ENCODE results near the gene HOXB6. TPM values are rescaled to one million over a fixed set of nuclear protein-coding genes. Genes with fewer than 3 reads are reported as not detected.

The HOXB6 gene
- total and polyA plus RNA-seq, 7 experiments from 2014 or later, result 0.34 TPM; not detected in 6

- H3K4me1 Mint-ChIP-seq, result peaks cover 0 to 21% (median 11%) of the 10 kb centered on the region in 7 donors
- H3K9me3 Mint-ChIP-seq, result peaks cover 0 to 1% (median 0%) of the 10 kb centered on the region in 11 donors
- Histone ChIP-seq H3K27me3 (ENCODE audit: control insufficient read depth in 2 of 2, insufficient read depth in 2 of 2, low read length in 2 of 2) (peaks cover 0 to 4% of the 10 kb centered on the region in 2 donors), H3K4me1 (ENCODE audit: control insufficient read depth in 2 of 2, insufficient read depth in 2 of 2, low read length in 2 of 2) (no peaks in the 10 kb centered on the region), H3K27ac (ENCODE audit: low read depth, low read length) (no peak overlapping the region), H3K36me3 (ENCODE audit: control insufficient read depth in 2 of 3, insufficient read depth in 3 of 3, low read length in 3 of 3) (no peaks in the 10 kb centered on the region), H3K4me3 (ENCODE audit: low read length) (no peak overlapping the region), H3K9me3 (ENCODE audit: control insufficient read depth in 2 of 3, low read length in 3 of 3) (no peaks in the 10 kb centered on the region)
- peak overlapping the region in 5 of 10 donors; percentile 14 to 52 (median 33) for H3K4me3 Mint-ChIP-seq
- no peak for ATAC-seq
- CTCF ChIA-PET, result no interaction called here
- peaks cover 0 to 16% (median 0%) of the 10 kb centered on the region in 5 donors for H3K36me3 Mint-ChIP-seq
- peaks cover 9 to 36% (median 17%) of the 10 kb centered on the region in 5 donors for H3K27me3 Mint-ChIP-seq
- intact Hi-C loops (cut with micrococcal nuclease), result no loop called here
- no peak for DNase-seq
- POLR2A ChIA-PET, result interaction anchor here (2.3 kb wide), 1 partner anchor 10 kb away, joined by 7 read pairs; no protein-coding TSS in a partner anchor
- no peak overlapping the region for H3K27ac Mint-ChIP-seq
Observed at GRCh38 chr17:48565022-48565554, 39.7 kb downstream of the HOXB6 start.

DNA sequence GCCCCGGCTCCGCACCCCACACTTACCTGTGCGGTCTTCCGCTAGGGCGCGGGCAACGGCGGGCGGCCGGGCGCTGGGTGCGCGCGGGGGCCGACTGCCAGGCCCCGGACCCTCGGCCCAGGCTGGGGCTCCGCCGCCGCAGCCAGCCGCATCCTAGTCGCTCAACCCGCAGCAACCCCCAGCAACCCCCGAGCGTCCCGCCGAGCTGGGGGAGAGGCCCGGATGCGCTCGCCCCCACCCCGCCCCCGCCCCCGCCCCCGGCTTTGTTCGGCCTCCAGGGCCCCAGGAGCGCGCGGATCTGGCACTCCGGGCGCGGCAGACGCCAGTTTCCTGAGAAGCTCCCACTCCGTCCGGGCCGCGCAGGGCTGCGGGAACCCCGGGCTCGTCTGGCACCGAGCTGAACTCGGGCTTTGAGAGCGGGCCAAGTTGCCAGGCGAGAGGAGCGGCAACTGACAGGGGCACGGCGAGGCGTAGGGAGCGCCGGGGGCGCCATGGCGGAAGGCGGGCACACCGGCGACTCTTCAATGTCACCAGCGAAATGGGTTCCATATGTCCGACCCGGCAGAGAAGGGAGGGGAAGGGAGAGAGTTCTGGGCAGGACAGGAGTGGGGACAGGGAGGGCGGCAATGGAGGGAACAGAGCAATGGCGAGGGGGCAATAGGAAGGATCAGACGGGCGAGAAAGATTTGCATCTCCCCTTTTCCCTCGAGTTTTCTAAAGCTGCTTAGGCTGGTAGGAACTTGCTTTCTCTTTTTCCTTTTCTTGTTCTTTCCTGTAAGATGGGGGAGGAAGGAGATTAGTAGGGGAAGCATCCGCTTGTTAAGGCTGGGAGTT is 40.4 kb downstream of the HOXB6 start:
- Mint-ChIP-seq H3K27ac (no peak overlapping the region), H3K9me3 (peaks cover 0 to 1% (median 0%) of the 10 kb centered on the region in 11 donors), H3K27me3 (peaks cover 9 to 34% (median 12%) of the 10 kb centered on the region in 5 donors), H3K36me3 (peaks cover 0 to 16% (median 0%) of the 10 kb centered on the region in 5 donors), H3K4me1 (peaks cover 0 to 21% (median 11%) of the 10 kb centered on the region in 7 donors), H3K4me3 (peak overlapping the region in 6 of 10 donors; percentile 14 to 54 (median 42))
- no peak for DNase-seq
- no peak overlapping the region for H3K27ac ChIP-seq (ENCODE audit: low read depth, low read length)
- H3K27me3 ChIP-seq (ENCODE audit: control insufficient read depth in 2 of 2, insufficient read depth in 2 of 2, low read length in 2 of 2), result peaks cover 0 to 4% of the 10 kb centered on the region in 2 donors
- ChIA-PET CTCF (no interaction called here), POLR2A (no interaction called here)
- H3K4me3 ChIP-seq (ENCODE audit: low read length), result no peak overlapping the region
- no peaks in the 10 kb centered on the region for H3K4me1 ChIP-seq (ENCODE audit: control insufficient read depth in 2 of 2, insufficient read depth in 2 of 2, low read length in 2 of 2)
- H3K36me3 ChIP-seq (ENCODE audit: control insufficient read depth in 2 of 3, insufficient read depth in 3 of 3, low read length in 3 of 3), result no peaks in the 10 kb centered on the region
- ATAC-seq, result peak; percentile 14
- H3K9me3 ChIP-seq (ENCODE audit: control insufficient read depth in 2 of 3, low read length in 3 of 3), result no peaks in the 10 kb centered on the region
- intact Hi-C loops (cut with micrococcal nuclease), result no loop called here

DNA sequence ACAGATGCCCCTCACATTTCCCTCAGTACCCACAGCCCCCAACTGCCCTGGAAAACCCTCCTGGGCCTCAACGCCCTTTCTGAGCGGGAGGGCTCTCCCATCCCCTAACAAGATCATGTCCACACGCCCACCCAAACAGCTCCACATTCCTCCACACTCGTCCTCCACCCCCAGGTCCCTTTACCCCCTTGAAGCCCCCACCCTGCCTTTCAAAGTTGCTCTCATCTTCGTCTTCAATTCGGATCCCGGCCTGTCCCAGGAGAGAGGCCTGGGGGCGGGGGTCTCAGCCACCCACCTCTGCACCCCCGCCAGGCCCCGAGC is 41.0 kb downstream of the HOXB6 start:
- Mint-ChIP-seq H3K4me1 (peaks cover 0 to 16% (median 8%) of the 10 kb centered on the region in 7 donors), H3K9me3 (peaks cover 0 to 1% (median 0%) of the 10 kb centered on the region in 11 donors), H3K27ac (peak overlapping the region in 1 of 9 donors; percentile 37), H3K36me3 (peaks cover 0 to 14% (median 0%) of the 10 kb centered on the region in 5 donors), H3K4me3 (peak overlapping the region in 6 of 10 donors; percentile 12 to 54 (median 48)), H3K27me3 (peaks cover 9 to 39% (median 12%) of the 10 kb centered on the region in 5 donors)
- no peak for DNase-seq
- no peaks in the 10 kb centered on the region for H3K9me3 ChIP-seq (ENCODE audit: control insufficient read depth in 2 of 3, low read length in 3 of 3)
- H3K4me1 ChIP-seq (ENCODE audit: control insufficient read depth in 2 of 2, insufficient read depth in 2 of 2, low read length in 2 of 2), result no peaks in the 10 kb centered on the region
- ChIA-PET POLR2A (interaction anchor here (1.1 kb wide), 1 partner anchor 17 kb away, joined by 3 read pairs; no protein-coding TSS in a partner anchor), CTCF (no interaction called here)
- H3K4me3 ChIP-seq (ENCODE audit: low read length), result no peak overlapping the region
- H3K27me3 ChIP-seq (ENCODE audit: control insufficient read depth in 2 of 2, insufficient read depth in 2 of 2, low read length in 2 of 2), result peaks cover 0 to 1% of the 10 kb centered on the region in 2 donors
- no peak overlapping the region for H3K27ac ChIP-seq (ENCODE audit: low read depth, low read length)
- intact Hi-C loops (cut with micrococcal nuclease), result no loop called here
- H3K36me3 ChIP-seq (ENCODE audit: control insufficient read depth in 2 of 3, insufficient read depth in 3 of 3, low read length in 3 of 3), result no peaks in the 10 kb centered on the region
- no peak for ATAC-seq

DNA sequence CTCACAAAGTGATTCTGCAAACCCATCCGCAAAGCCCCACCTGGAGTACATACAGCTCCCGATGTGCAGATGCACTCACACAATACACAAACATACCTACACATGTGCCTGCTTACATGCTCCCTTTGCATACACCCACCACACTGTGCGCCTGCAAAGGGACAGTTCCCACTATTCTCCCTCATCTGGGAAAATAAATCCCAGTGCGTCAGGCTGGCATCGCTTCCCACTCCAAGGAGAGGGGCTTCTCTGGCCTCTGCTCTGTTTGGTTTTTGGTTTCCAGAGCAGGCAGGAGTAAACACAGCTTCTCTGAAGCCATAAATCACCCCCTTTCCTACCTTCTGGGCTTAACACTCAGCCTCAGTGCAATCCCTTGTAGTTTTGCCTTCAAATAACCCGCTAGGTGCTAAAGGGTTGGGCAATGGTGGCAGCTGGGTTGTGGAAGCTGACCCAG is 41.4 kb downstream of the HOXB6 start:
- Histone ChIP-seq H3K27me3 (ENCODE audit: control insufficient read depth in 2 of 2, insufficient read depth in 2 of 2, low read length in 2 of 2) (no peaks in the 10 kb centered on the region), H3K27ac (ENCODE audit: low read depth, low read length) (no peak overlapping the region), H3K9me3 (ENCODE audit: control insufficient read depth in 2 of 3, low read length in 3 of 3) (no peaks in the 10 kb centered on the region), H3K36me3 (ENCODE audit: control insufficient read depth in 2 of 3, insufficient read depth in 3 of 3, low read length in 3 of 3) (no peaks in the 10 kb centered on the region), H3K4me1 (ENCODE audit: control insufficient read depth in 2 of 2, insufficient read depth in 2 of 2, low read length in 2 of 2) (no peaks in the 10 kb centered on the region), H3K4me3 (ENCODE audit: low read length) (no peak overlapping the region)
- intact Hi-C loops (cut with micrococcal nuclease), result no loop called here
- Mint-ChIP-seq H3K27ac (peak overlapping the region in 1 of 9 donors; percentile 37), H3K4me1 (peaks cover 0 to 15% (median 3%) of the 10 kb centered on the region in 7 donors), H3K9me3 (peaks cover 0 to 1% (median 0%) of the 10 kb centered on the region in 11 donors), H3K4me3 (peak overlapping the region in 5 of 10 donors; percentile 36 to 54 (median 48)), H3K36me3 (peaks cover 0 to 13% (median 0%) of the 10 kb centered on the region in 5 donors), H3K27me3 (peaks cover 9 to 44% (median 14%) of the 10 kb centered on the region in 5 donors)
- no peak for ATAC-seq
- POLR2A ChIA-PET, result interaction anchor here (1.1 kb wide), 1 partner anchor 16 kb away, joined by 3 read pairs; no protein-coding TSS in a partner anchor
- no peak for DNase-seq
- CTCF ChIA-PET, result no interaction called here

GRCh38 chr17:48562934-48563333 is 41.9 kb downstream of the HOXB6 start:
- Mint-ChIP-seq H3K27me3 (peaks cover 9 to 48% (median 17%) of the 10 kb centered on the region in 5 donors), H3K27ac (no peak overlapping the region), H3K4me3 (no peak overlapping the region), H3K4me1 (peaks cover 0 to 15% (median 0%) of the 10 kb centered on the region in 7 donors), H3K36me3 (peaks cover 0 to 10% (median 0%) of the 10 kb centered on the region in 5 donors), H3K9me3 (peaks cover 0 to 1% (median 0%) of the 10 kb centered on the region in 11 donors)
- ATAC-seq, result no peak
- Histone ChIP-seq H3K4me1 (ENCODE audit: control insufficient read depth in 2 of 2, insufficient read depth in 2 of 2, low read length in 2 of 2) (no peaks in the 10 kb centered on the region), H3K27ac (ENCODE audit: low read depth, low read length) (no peak overlapping the region), H3K27me3 (ENCODE audit: control insufficient read depth in 2 of 2, insufficient read depth in 2 of 2, low read length in 2 of 2) (no peaks in the 10 kb centered on the region), H3K36me3 (ENCODE audit: control insufficient read depth in 2 of 3, insufficient read depth in 3 of 3, low read length in 3 of 3) (no peaks in the 10 kb centered on the region), H3K9me3 (ENCODE audit: control insufficient read depth in 2 of 3, low read length in 3 of 3) (no peaks in the 10 kb centered on the region), H3K4me3 (ENCODE audit: low read length) (no peak overlapping the region)
- intact Hi-C loops (cut with micrococcal nuclease), result no loop called here
- DNase-seq, result no peak
- ChIA-PET CTCF (no interaction called here), POLR2A (interaction anchor here (1.1 kb wide), 1 partner anchor 16 kb away, joined by 3 read pairs; no protein-coding TSS in a partner anchor)

GRCh38 chr17:48561884-48562810 is 42.6 kb downstream of the HOXB6 start:
- Mint-ChIP-seq H3K36me3 (peaks cover 0 to 10% (median 0%) of the 10 kb centered on the region in 5 donors), H3K4me1 (peaks cover 0 to 15% (median 0%) of the 10 kb centered on the region in 7 donors), H3K27ac (no peak overlapping the region), H3K4me3 (peak overlapping the region in 1 of 10 donors; percentile 54), H3K9me3 (peaks cover 0 to 1% (median 0%) of the 10 kb centered on the region in 11 donors), H3K27me3 (peaks cover 9 to 52% (median 18%) of the 10 kb centered on the region in 5 donors)
- H3K27me3 ChIP-seq (ENCODE audit: control insufficient read depth in 2 of 2, insufficient read depth in 2 of 2, low read length in 2 of 2), result no peaks in the 10 kb centered on the region
- no peak overlapping the region for H3K27ac ChIP-seq (ENCODE audit: low read depth, low read length)
- no peaks in the 10 kb centered on the region for H3K36me3 ChIP-seq (ENCODE audit: control insufficient read depth in 2 of 3, insufficient read depth in 3 of 3, low read length in 3 of 3)
- H3K4me1 ChIP-seq (ENCODE audit: control insufficient read depth in 2 of 2, insufficient read depth in 2 of 2, low read length in 2 of 2), result no peaks in the 10 kb centered on the region
- intact Hi-C loops (cut with micrococcal nuclease), result no loop called here
- no peaks in the 10 kb centered on the region for H3K9me3 ChIP-seq (ENCODE audit: control insufficient read depth in 2 of 3, low read length in 3 of 3)
- H3K4me3 ChIP-seq (ENCODE audit: low read length), result no peak overlapping the region
- ATAC-seq (peak; percentile 61), DNase-seq (no peak)
- POLR2A ChIA-PET, result interaction anchor here (1.0 kb wide), 1 partner anchor 16 kb away, joined by 3 read pairs; no protein-coding TSS in a partner anchor
- CTCF ChIA-PET, result interaction anchor here (0.5 kb wide), 1 partner anchor 18 kb away, joined by 3 read pairs; no protein-coding TSS in a partner anchor
